Activated T-helper 2 cell treated with anti-CD3 and anti-CD28 coated beads, Interferon-gamma antibody, Interleukin-2, Interleukin-4, amounts not matched to agents 10 μg/mL and 5 μg/mL and 100 μg/mL, durations not matched to agents 14 hours and 24 hours and 36 hours (primary cell): ENCODE measurements around the gene RPGRIP1L. TPM values are rescaled to one million over a fixed set of nuclear protein-coding genes. Genes with fewer than 3 reads are reported as not detected.

Experiments
- DNase-seq: peaks from one replicate; pipeline ENCODE4 v3.0.0; 2021; ENCODE audit warnings: low spot score
- H3K27ac Mint-ChIP-seq: one replicate; pipeline ENCODE4 v1.8.0; 2021; ENCODE audit warnings: mixed read lengths
- H3K27me3 Mint-ChIP-seq: one replicate; pipeline ENCODE4 v1.8.0; 2021; ENCODE audit warnings: low read depth, mixed read lengths
- H3K36me3 Mint-ChIP-seq: one replicate; pipeline ENCODE4 v1.8.0; 2021; ENCODE audit warnings: low read depth, mixed read lengths
- H3K4me1 Mint-ChIP-seq: one replicate; pipeline ENCODE4 v1.8.0; 2021; ENCODE audit warnings: low read depth, mixed read lengths
- H3K4me3 Mint-ChIP-seq: one replicate; pipeline ENCODE4 v1.8.0; 2021; ENCODE audit warnings: low read depth, mild to moderate bottlenecking, moderate library complexity, mixed read lengths
- H3K9me3 Mint-ChIP-seq: one replicate; pipeline ENCODE4 v1.8.0; 2021; ENCODE audit warnings: mixed read lengths
- intact Hi-C: fragments of 100-400 bp; cut with micrococcal nuclease; formaldehyde crosslinking; loops from one replicate; pipeline ENCODE4 v1.15.1; 2023
- total RNA-seq: library from RNA; stranded (reverse); gene quantifications from 2 replicates; pipeline ENCODE4 v1.2.3, GENCODE V29; 2022

The RPGRIP1L gene
- total RNA-seq, 1 donor from 2014 or later: 9.6 TPM

GRCh38 chr16:53605831-53606400 is 97.7 kb downstream of the RPGRIP1L start:
- Mint-ChIP-seq H3K36me3 (no peaks in the 10 kb centered on the region), H3K4me3 (no peak overlapping the region), H3K4me1 (no peaks in the 10 kb centered on the region), H3K27ac (no peak overlapping the region), H3K27me3 (no peaks in the 10 kb centered on the region), H3K9me3 (no peaks in the 10 kb centered on the region)
- no peak for DNase-seq
- intact Hi-C loops: no loop called here

GRCh38 chr16:53605356-53605755 is 98.3 kb downstream of the RPGRIP1L start:
- no peak overlapping the region for H3K27ac Mint-ChIP-seq
- H3K27me3 Mint-ChIP-seq: no peaks in the 10 kb centered on the region
- no peaks in the 10 kb centered on the region for H3K9me3 Mint-ChIP-seq
- intact Hi-C loops: no loop called here
- no peak for DNase-seq
- H3K4me3 Mint-ChIP-seq: no peak overlapping the region
- no peaks in the 10 kb centered on the region for H3K36me3 Mint-ChIP-seq
- H3K4me1 Mint-ChIP-seq: no peaks in the 10 kb centered on the region

- H3K9me3 Mint-ChIP-seq: no peaks in the 10 kb centered on the region
- intact Hi-C loops: no loop called here
- no peaks in the 10 kb centered on the region for H3K27me3 Mint-ChIP-seq
- no peak overlapping the region for H3K27ac Mint-ChIP-seq
- H3K4me3 Mint-ChIP-seq: no peak overlapping the region
- H3K4me1 Mint-ChIP-seq: no peaks in the 10 kb centered on the region
- no peaks in the 10 kb centered on the region for H3K36me3 Mint-ChIP-seq
- no peak for DNase-seq
Observed at GRCh38 chr16:53601961-53602360, 101.7 kb downstream of the RPGRIP1L start.

- intact Hi-C loops: no loop called here
- no peak overlapping the region for H3K4me3 Mint-ChIP-seq
- H3K27me3 Mint-ChIP-seq: no peaks in the 10 kb centered on the region
- no peaks in the 10 kb centered on the region for H3K9me3 Mint-ChIP-seq
- H3K27ac Mint-ChIP-seq: no peak overlapping the region
- DNase-seq: no peak
- no peaks in the 10 kb centered on the region for H3K4me1 Mint-ChIP-seq
- H3K36me3 Mint-ChIP-seq: no peaks in the 10 kb centered on the region
Observed at GRCh38 chr16:53600616-53601015, 103.0 kb downstream of the RPGRIP1L start.

- peaks cover 3% of the 10 kb centered on the region for H3K27me3 Mint-ChIP-seq
- H3K4me1 Mint-ChIP-seq: no peaks in the 10 kb centered on the region
- no peak overlapping the region for H3K27ac Mint-ChIP-seq
- no peak for DNase-seq
- intact Hi-C loops: no loop called here
- H3K36me3 Mint-ChIP-seq: no peaks in the 10 kb centered on the region
- H3K9me3 Mint-ChIP-seq: peaks cover 3% of the 10 kb centered on the region
- H3K4me3 Mint-ChIP-seq: no peak overlapping the region
Observed at GRCh38 chr16:53600126-53600525, 103.5 kb downstream of the RPGRIP1L start.

GRCh38 chr16:53599548-53599947 is 104.1 kb downstream of the RPGRIP1L start:
- intact Hi-C loops: no loop called here
- DNase-seq: no peak
- Mint-ChIP-seq H3K36me3 (no peaks in the 10 kb centered on the region), H3K9me3 (peaks cover 4% of the 10 kb centered on the region), H3K4me1 (no peaks in the 10 kb centered on the region), H3K27me3 (peaks cover 3% of the 10 kb centered on the region), H3K27ac (no peak overlapping the region), H3K4me3 (no peak overlapping the region)

- no peaks in the 10 kb centered on the region for H3K36me3 Mint-ChIP-seq
- peaks cover 3% of the 10 kb centered on the region for H3K27me3 Mint-ChIP-seq
- intact Hi-C loops: no loop called here
- no peaks in the 10 kb centered on the region for H3K4me1 Mint-ChIP-seq
- H3K27ac Mint-ChIP-seq: no peak overlapping the region
- peaks cover 4% of the 10 kb centered on the region for H3K9me3 Mint-ChIP-seq
- H3K4me3 Mint-ChIP-seq: no peak overlapping the region
- DNase-seq: no peak
Observed at GRCh38 chr16:53598511-53599275, 105.0 kb downstream of the RPGRIP1L start.

GRCh38 chr16:53597776-53598175 is 105.9 kb downstream of the RPGRIP1L start:
- no peak for DNase-seq
- Mint-ChIP-seq H3K4me1 (no peaks in the 10 kb centered on the region), H3K4me3 (no peak overlapping the region), H3K36me3 (no peaks in the 10 kb centered on the region), H3K27me3 (peaks cover 3% of the 10 kb centered on the region), H3K27ac (no peak overlapping the region), H3K9me3 (peaks cover 4% of the 10 kb centered on the region)
- intact Hi-C loops: no loop called here

- intact Hi-C loops: no loop called here
- H3K27ac Mint-ChIP-seq: no peak overlapping the region
- DNase-seq: no peak
- no peaks in the 10 kb centered on the region for H3K9me3 Mint-ChIP-seq
- H3K27me3 Mint-ChIP-seq: peaks cover 5% of the 10 kb centered on the region
- no peak overlapping the region for H3K4me3 Mint-ChIP-seq
- no peaks in the 10 kb centered on the region for H3K36me3 Mint-ChIP-seq
- H3K4me1 Mint-ChIP-seq: no peaks in the 10 kb centered on the region
Observed at GRCh38 chr16:53588081-53588648, 115.5 kb downstream of the RPGRIP1L start.

- H3K9me3 Mint-ChIP-seq: no peaks in the 10 kb centered on the region
- intact Hi-C loops: no loop called here
- DNase-seq: no peak
- H3K4me3 Mint-ChIP-seq: no peak overlapping the region
- H3K27ac Mint-ChIP-seq: no peak overlapping the region
- no peaks in the 10 kb centered on the region for H3K4me1 Mint-ChIP-seq
- H3K36me3 Mint-ChIP-seq: no peaks in the 10 kb centered on the region
- H3K27me3 Mint-ChIP-seq: peaks cover 4% of the 10 kb centered on the region
Observed at GRCh38 chr16:53583401-53583800, 120.3 kb downstream of the RPGRIP1L start.

- peaks cover 1% of the 10 kb centered on the region for H3K27me3 Mint-ChIP-seq
- no peaks in the 10 kb centered on the region for H3K4me1 Mint-ChIP-seq
- H3K4me3 Mint-ChIP-seq: no peak overlapping the region
- DNase-seq: no peak
- intact Hi-C loops: no loop called here
- no peaks in the 10 kb centered on the region for H3K9me3 Mint-ChIP-seq
- H3K36me3 Mint-ChIP-seq: no peaks in the 10 kb centered on the region
- H3K27ac Mint-ChIP-seq: no peak overlapping the region
Observed at GRCh38 chr16:53581784-53582183, 121.9 kb downstream of the RPGRIP1L start.

- DNase-seq: no peak
- Mint-ChIP-seq H3K4me3 (no peak overlapping the region), H3K4me1 (no peaks in the 10 kb centered on the region), H3K36me3 (no peaks in the 10 kb centered on the region), H3K27ac (no peak overlapping the region), H3K27me3 (peaks cover 1% of the 10 kb centered on the region), H3K9me3 (no peaks in the 10 kb centered on the region)
- intact Hi-C loops: no loop called here
Observed at GRCh38 chr16:53580038-53580802, 123.4 kb downstream of the RPGRIP1L start.

- H3K9me3 Mint-ChIP-seq: peaks cover 11% of the 10 kb centered on the region
- intact Hi-C loops: no loop called here
- no peaks in the 10 kb centered on the region for H3K36me3 Mint-ChIP-seq
- no peak overlapping the region for H3K4me3 Mint-ChIP-seq
- H3K27ac Mint-ChIP-seq: no peak overlapping the region
- no peaks in the 10 kb centered on the region for H3K27me3 Mint-ChIP-seq
- DNase-seq: no peak
- no peaks in the 10 kb centered on the region for H3K4me1 Mint-ChIP-seq
Observed at GRCh38 chr16:53576904-53577303, 126.8 kb downstream of the RPGRIP1L start.
